Natural killer cell (primary cell): ENCODE measurements around the gene MYH15. TPM values are rescaled to one million over a fixed set of nuclear protein-coding genes. Genes with fewer than 3 reads are reported as not detected.

Source experiments
- ATAC-seq, 3 donors: fragments of 150-1000 bp in 2 of 3; fragments of 200-7000 bp in 1 of 3; cut with Tn5 transposase; 1 replicate in 1 of 3; 2 replicates in 2 of 3; pipeline ENCODE4 v1.10.0; 2021; ENCODE audit warnings: mild to moderate bottlenecking in 2 of 3, moderate library complexity in 2 of 3
- DNase-seq, 2 donors: peaks; one replicate each; pipeline versions ENCODE4 v3.0.0 to v3.0.0-alpha.2; 2013 to 2021; ENCODE audit warnings: mixed read lengths in 1 of 2
- H3K27ac ChIP-seq: one replicate; pipeline ENCODE4 v1.5.1; 2013; ENCODE audit warnings: mild to moderate bottlenecking, low read length
- H3K27me3 ChIP-seq: one replicate; pipeline ENCODE4 v1.6.1; 2013; ENCODE audit warnings: low read length; ENCODE audit not compliant: control insufficient read depth, insufficient read depth
- H3K36me3 ChIP-seq: one replicate; pipeline ENCODE4 v1.6.1; 2013; ENCODE audit warnings: low read length; ENCODE audit not compliant: control insufficient read depth, insufficient read depth
- H3K4me1 ChIP-seq: one replicate; pipeline ENCODE4 v1.6.1; 2013; ENCODE audit warnings: low read length; ENCODE audit not compliant: control insufficient read depth, insufficient read depth
- H3K4me3 ChIP-seq: one replicate; pipeline ENCODE4 v1.5.1; 2013; ENCODE audit warnings: low read length
- H3K9me3 ChIP-seq: one replicate; pipeline ENCODE4 v1.6.1; 2013; ENCODE audit warnings: low read length; ENCODE audit not compliant: control insufficient read depth, insufficient read depth
- H3K27ac Mint-ChIP-seq, 2 donors: one replicate each; pipeline ENCODE4 v1.8.0; 2022; ENCODE audit warnings: mild to moderate bottlenecking in 2 of 2, mixed read lengths in 2 of 2, moderate library complexity in 1 of 2
- H3K27me3 Mint-ChIP-seq, 2 donors: one replicate each; pipeline ENCODE4 v1.8.0; 2022; ENCODE audit warnings: low read depth in 2 of 2, mixed read lengths in 2 of 2
- H3K36me3 Mint-ChIP-seq: one replicate; pipeline ENCODE4 v1.8.0; 2022; ENCODE audit warnings: mixed read lengths
- H3K4me1 Mint-ChIP-seq, 2 donors: one replicate each; pipeline ENCODE4 v1.8.0; 2022; ENCODE audit warnings: mixed read lengths in 2 of 2
- H3K4me3 Mint-ChIP-seq: one replicate; pipeline ENCODE4 v1.8.0; 2022; ENCODE audit warnings: mild to moderate bottlenecking, moderate library complexity, mixed read lengths
- H3K9me3 Mint-ChIP-seq, 2 donors: one replicate each; pipeline ENCODE4 v1.8.0; 2022; ENCODE audit warnings: mixed read lengths in 2 of 2
- CTCF ChIP-seq: fragments of 200-600 bp; IDR thresholded peaks from one replicate; pipeline ENCODE4 v1.8.0; 2022; ENCODE audit warnings: antibody characterized with exemption
- WGBS: methylation state at CpG from one replicate; pipeline ENCODE4 v1.1.7; 2013; ENCODE audit warnings: missing lambda C conversion rate; ENCODE audit not compliant: insufficient coverage; 5-methylcytosine and 5-hydroxymethylcytosine counted together
- intact Hi-C: fragments of 100-400 bp; cut with micrococcal nuclease; formaldehyde crosslinking; loops from one replicate; pipeline ENCODE4 v1.14.2; 2022
- total RNA-seq, 4 donors: library from RNA; stranded (reverse); fragments of 120-200 nt in 1 of 4; gene quantifications; one replicate each; pipeline versions ENCODE4 v1.2.3 to v1.2.4, GENCODE V29; 2013 to 2022

Gene MYH15
- total RNA-seq, 3 donors from 2014 or later (not counting 1 experiment from before 2014, with no cell fraction given), result 0.05 TPM; not detected in 2

- H3K36me3 ChIP-seq, result no peaks in the 10 kb centered on the region
- Mint-ChIP-seq H3K9me3 (no peaks in the 10 kb centered on the region), H3K36me3 (no peaks in the 10 kb centered on the region), H3K4me3 (no peak overlapping the region), H3K27me3 (peaks cover 5 to 7% of the 10 kb centered on the region in 2 donors), H3K4me1 (peaks cover 6% of the 10 kb centered on the region in 2 donors), H3K27ac (no peak overlapping the region)
- no peaks in the 10 kb centered on the region for H3K27me3 ChIP-seq
- DNase-seq (no peak), ATAC-seq (no peak)
- no peaks in the 10 kb centered on the region for H3K4me1 ChIP-seq
- WGBS, result 82% methylated on average over 7 of the region's 7 CpGs
- no peaks in the 10 kb centered on the region for H3K9me3 ChIP-seq
- no peak overlapping the region for H3K4me3 ChIP-seq
- intact Hi-C loops, result loop anchor here (10.0 kb wide), 3 partner anchors 344 to 1174 kb away; no protein-coding TSS in a partner anchor
- H3K27ac ChIP-seq, result no peak overlapping the region
- no peak for TF ChIP-seq CTCF
These were observed 101.3 kb downstream of the MYH15 start for GRCh38 chr3:108408883-108409799.

GRCh38 chr3:108407886-108408285 is 102.5 kb downstream of the MYH15 start:
- Histone ChIP-seq H3K36me3 (no peaks in the 10 kb centered on the region), H3K27ac (no peak overlapping the region), H3K4me1 (no peaks in the 10 kb centered on the region), H3K4me3 (no peak overlapping the region), H3K27me3 (no peaks in the 10 kb centered on the region), H3K9me3 (no peaks in the 10 kb centered on the region)
- H3K27ac Mint-ChIP-seq, result no peak overlapping the region
- 55% methylated on average over 2 of the region's 3 CpGs for WGBS
- DNase-seq (no peak), ATAC-seq (no peak)
- TF ChIP-seq CTCF, result no peak
- intact Hi-C loops, result loop anchor here (2.0 to 10.0 kb wide), 4 partner anchors 343 to 1173 kb away; no protein-coding TSS in a partner anchor
- H3K27me3 Mint-ChIP-seq, result peaks cover 5 to 7% of the 10 kb centered on the region in 2 donors
- peaks cover 6% of the 10 kb centered on the region in 2 donors for H3K4me1 Mint-ChIP-seq
- H3K4me3 Mint-ChIP-seq, result no peak overlapping the region
- no peaks in the 10 kb centered on the region for H3K9me3 Mint-ChIP-seq
- H3K36me3 Mint-ChIP-seq, result no peaks in the 10 kb centered on the region

GRCh38 chr3:108406661-108407206 is 103.7 kb downstream of the MYH15 start:
- no peaks in the 10 kb centered on the region for H3K9me3 Mint-ChIP-seq
- Histone ChIP-seq H3K27me3 (no peaks in the 10 kb centered on the region), H3K27ac (no peak overlapping the region), H3K9me3 (no peaks in the 10 kb centered on the region), H3K36me3 (no peaks in the 10 kb centered on the region), H3K4me1 (no peaks in the 10 kb centered on the region), H3K4me3 (no peak overlapping the region)
- TF ChIP-seq CTCF, result peak; percentile 70
- H3K27ac Mint-ChIP-seq, result peak overlapping the region in 1 of 2 donors; percentile 24
- peak; percentile 92 to 99 (median 99) for ATAC-seq
- peak in 1 of 2 donors; percentile 79 for DNase-seq
- intact Hi-C loops, result loop anchor here (1.0 to 10.0 kb wide), 6 partner anchors 253 to 1172 kb away; no protein-coding TSS in a partner anchor
- peaks cover 6% of the 10 kb centered on the region in 2 donors for H3K4me1 Mint-ChIP-seq
- 48% methylated on average over 7 of the region's 7 CpGs for WGBS
- H3K4me3 Mint-ChIP-seq, result no peak overlapping the region
- no peaks in the 10 kb centered on the region for H3K36me3 Mint-ChIP-seq
- peaks cover 0 to 5% of the 10 kb centered on the region in 2 donors for H3K27me3 Mint-ChIP-seq
